Kidney (tissue), 14 donors: ENCODE results near the gene AFTPH. TPM values are rescaled to one million over a fixed set of nuclear protein-coding genes. Genes with fewer than 3 reads are reported as not detected.

Experiments
- DNase-seq, 5 donors: peaks; one replicate each; pipeline ENCODE4 v3.0.0-alpha.2; 2013 to 2020
- FAIRE-seq: peaks from 2 replicates; lab custom pipeline; 2012; peaks lifted over from hg19 to GRCh38; lab: Jason Lieb, UNC
- H3K27ac ChIP-seq, 2 donors: one replicate each; pipeline ENCODE4 v1.7.0; 2013; ENCODE audit warnings: low read depth in 2 of 2, low read length in 2 of 2, inconsistent platforms in 1 of 2
- H3K27me3 ChIP-seq: one replicate; pipeline ENCODE4 v1.7.1; 2013; ENCODE audit warnings: low read length, inconsistent platforms; ENCODE audit not compliant: control insufficient read depth, insufficient read depth
- H3K36me3 ChIP-seq, 3 donors: one replicate each; pipeline versions ENCODE4 v1.7.0 to v1.7.1; 2013; ENCODE audit warnings: low read length in 3 of 3, control low read depth in 1 of 3, inconsistent platforms in 1 of 3; ENCODE audit not compliant: insufficient read depth in 3 of 3, control insufficient read depth in 2 of 3
- H3K4me1 ChIP-seq, 3 donors: one replicate each; pipeline versions ENCODE4 v1.7.0 to v1.7.1; 2013; ENCODE audit warnings: low read length in 3 of 3, inconsistent platforms in 1 of 3, low read depth in 1 of 3; ENCODE audit not compliant: control insufficient read depth in 2 of 3, insufficient read depth in 2 of 3
- H3K4me3 ChIP-seq, 3 donors: one replicate each; pipeline versions ENCODE4 v1.7.0 to v1.8.1; 2013; ENCODE audit warnings: low read length in 3 of 3, control low read depth in 1 of 3, inconsistent platforms in 1 of 3
- H3K9ac ChIP-seq, 3 donors: one replicate each; pipeline versions ENCODE4 v1.7.0 to v1.7.1; 2013; ENCODE audit warnings: low read length in 3 of 3, control low read depth in 1 of 3, inconsistent platforms in 1 of 3
- H3K9me3 ChIP-seq, 3 donors: one replicate each; pipeline versions ENCODE4 v1.7.0 to v1.7.1; 2013; ENCODE audit warnings: low read length in 3 of 3, control low read depth in 1 of 3, inconsistent platforms in 1 of 3; ENCODE audit not compliant: control insufficient read depth in 2 of 3, insufficient read depth in 1 of 3
- intact Hi-C: fragments of 100-400 bp; cut with DNase I; formaldehyde crosslinking; loops from one replicate; pipeline ENCODE4 v1.11.1; 2022
- polyA plus RNA-seq: library from polyadenylated mRNA; stranded (reverse); fragments of 350-450 nt; fragmentation: Illumina TruSeq; extraction: RNeasy Lipid Tissue Mini Kit (QIAGEN cat#74804); gene quantifications from one replicate; pipeline ENCODE4 v1.2.3, GENCODE V29; 2014; ENCODE audit warnings: low read depth, low replicate concordance; ENCODE audit not compliant: insufficient read depth
- total RNA-seq: library from RNA; stranded (reverse); fragmentation: NEBNext Ultra II Directional; extraction: Animal tissue kit (Norgen Biotek cat#: 25700); gene quantifications from one replicate; pipeline ENCODE4 v1.2.1, GENCODE V29; 2021
- TF ChIP-seq, protein P1 (sequence below): IDR thresholded peaks from 3 replicates; pipeline ENCODE4 v1.5.1; 2012; ENCODE audit warnings: mild to moderate bottlenecking, moderate library complexity, borderline replicate concordance; ENCODE audit not compliant: insufficient read depth; ENCODE audit errors: extremely low read depth
- donor health status: control.
- donor health status: control.
- donor health status: control.
- donor health status: control.
- donor health status: control.
- donor health status: DM: yes; HTN: yes; CAD: no.
- donor health status: Normal renal cell carcinoma (clear cell type).

Gene AFTPH
- total and polyA plus RNA-seq, 2 donors from 2014 or later = 41.2 to 44.6 TPM

DNA sequence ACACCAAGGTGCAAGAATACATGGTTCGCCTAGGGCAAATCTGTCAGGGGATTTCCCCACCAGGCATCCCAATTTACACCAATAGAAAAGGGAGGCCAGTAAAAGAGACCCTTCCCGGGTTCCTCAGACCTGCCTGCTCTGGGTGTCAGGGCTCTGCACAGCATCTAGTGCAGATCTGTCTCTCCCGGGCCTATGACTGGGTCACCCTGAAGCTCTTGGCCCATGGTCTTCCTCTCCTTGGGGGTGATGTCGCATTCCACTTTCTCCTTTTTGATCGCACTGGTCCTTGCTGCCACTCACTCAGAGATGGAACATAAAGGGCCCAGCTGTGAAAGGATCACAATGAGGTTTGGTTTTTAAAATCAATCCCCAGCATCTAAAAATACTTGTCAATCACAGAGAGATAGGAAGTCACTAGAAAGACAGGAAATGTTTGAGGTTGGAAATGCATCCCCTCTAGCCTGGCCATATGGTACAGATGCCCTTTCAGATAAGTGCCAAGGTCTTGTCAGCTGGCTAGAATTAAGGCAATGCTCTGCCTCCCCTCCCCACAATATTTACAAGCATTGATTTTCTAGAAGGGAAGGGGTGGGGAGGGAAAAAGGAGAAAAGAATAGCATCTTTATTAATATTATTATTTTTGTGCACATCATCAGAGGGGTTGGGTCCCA, 34.9 kb upstream of the AFTPH start:
- TF ChIP-seq, protein P1, sequence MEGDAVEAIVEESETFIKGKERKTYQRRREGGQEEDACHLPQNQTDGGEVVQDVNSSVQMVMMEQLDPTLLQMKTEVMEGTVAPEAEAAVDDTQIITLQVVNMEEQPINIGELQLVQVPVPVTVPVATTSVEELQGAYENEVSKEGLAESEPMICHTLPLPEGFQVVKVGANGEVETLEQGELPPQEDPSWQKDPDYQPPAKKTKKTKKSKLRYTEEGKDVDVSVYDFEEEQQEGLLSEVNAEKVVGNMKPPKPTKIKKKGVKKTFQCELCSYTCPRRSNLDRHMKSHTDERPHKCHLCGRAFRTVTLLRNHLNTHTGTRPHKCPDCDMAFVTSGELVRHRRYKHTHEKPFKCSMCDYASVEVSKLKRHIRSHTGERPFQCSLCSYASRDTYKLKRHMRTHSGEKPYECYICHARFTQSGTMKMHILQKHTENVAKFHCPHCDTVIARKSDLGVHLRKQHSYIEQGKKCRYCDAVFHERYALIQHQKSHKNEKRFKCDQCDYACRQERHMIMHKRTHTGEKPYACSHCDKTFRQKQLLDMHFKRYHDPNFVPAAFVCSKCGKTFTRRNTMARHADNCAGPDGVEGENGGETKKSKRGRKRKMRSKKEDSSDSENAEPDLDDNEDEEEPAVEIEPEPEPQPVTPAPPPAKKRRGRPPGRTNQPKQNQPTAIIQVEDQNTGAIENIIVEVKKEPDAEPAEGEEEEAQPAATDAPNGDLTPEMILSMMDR = no peak
- Histone ChIP-seq H3K27ac (no peak overlapping the region), H3K4me1 (no peaks in the 10 kb centered on the region), H3K36me3 (no peaks in the 10 kb centered on the region), H3K9ac (no peak overlapping the region), H3K4me3 (no peak overlapping the region), H3K9me3 (no peaks in the 10 kb centered on the region), H3K27me3 (no peaks in the 10 kb centered on the region)
- no peak for FAIRE-seq
- no peak for DNase-seq
- intact Hi-C loops = loop anchor here (5.0 kb wide), 1 partner anchor 157 kb away; no protein-coding TSS in a partner anchor

DNA sequence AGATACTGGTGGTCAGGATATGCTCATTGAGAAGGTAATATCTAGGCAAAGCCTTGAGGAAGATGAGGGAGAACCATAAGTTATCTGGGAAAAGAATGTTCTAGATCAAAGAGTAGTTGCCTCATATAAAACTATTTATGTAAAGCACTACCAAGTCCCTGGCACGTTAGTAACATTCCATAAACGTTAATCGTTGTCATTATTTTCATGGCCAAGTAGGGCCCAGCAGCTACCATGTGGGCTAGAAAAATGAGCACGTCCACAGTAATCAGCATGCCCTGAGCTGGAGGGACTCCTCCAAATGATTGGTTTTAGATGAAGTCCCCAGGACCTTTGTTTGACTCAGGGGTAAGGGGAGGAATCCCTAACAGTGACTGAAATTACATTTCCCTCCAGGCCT, 32.7 kb upstream of the AFTPH start:
- H3K9ac ChIP-seq = no peak overlapping the region
- intact Hi-C loops = no loop called here
- TF ChIP-seq, protein P1 = no peak
- H3K27ac ChIP-seq = no peak overlapping the region
- no peaks in the 10 kb centered on the region for H3K27me3 ChIP-seq
- H3K36me3 ChIP-seq = no peaks in the 10 kb centered on the region
- no peaks in the 10 kb centered on the region for H3K9me3 ChIP-seq
- no peak overlapping the region for H3K4me3 ChIP-seq
- no peaks in the 10 kb centered on the region for H3K4me1 ChIP-seq
- no peak for DNase-seq
- no peak for FAIRE-seq

DNA sequence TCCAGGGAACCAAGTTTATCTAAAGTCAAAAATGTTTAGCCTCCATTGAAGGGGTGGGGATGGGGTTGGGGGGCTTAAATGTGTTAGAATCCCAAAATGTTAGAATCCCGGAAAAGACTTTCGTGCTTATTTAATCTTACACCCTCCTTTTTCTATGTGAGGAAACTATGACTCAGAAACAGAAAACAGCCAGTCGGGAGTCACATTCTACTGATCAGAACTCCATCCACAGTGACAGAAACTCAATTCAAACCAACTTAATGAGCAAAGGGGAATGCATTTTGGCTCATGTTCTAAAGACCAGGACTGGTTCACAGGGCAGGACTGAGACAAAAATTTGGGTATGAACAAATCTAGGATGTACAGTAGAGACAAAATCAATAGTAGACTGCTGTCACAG, 31.9 kb upstream of the AFTPH start:
- intact Hi-C loops = no loop called here
- H3K9me3 ChIP-seq = no peaks in the 10 kb centered on the region
- no peak overlapping the region for H3K27ac ChIP-seq
- no peaks in the 10 kb centered on the region for H3K4me1 ChIP-seq
- H3K4me3 ChIP-seq = no peak overlapping the region
- no peak for FAIRE-seq
- H3K36me3 ChIP-seq = no peaks in the 10 kb centered on the region
- H3K9ac ChIP-seq = no peak overlapping the region
- no peaks in the 10 kb centered on the region for H3K27me3 ChIP-seq
- TF ChIP-seq, protein P1 = no peak
- DNase-seq = no peak
